Activated CD8-positive, alpha-beta T cell treated with anti-CD3 and anti-CD28 coated beads, Interleukin-2, amount 10 ng/mL, durations not matched to agents 7 days and 5 days (primary cell): ENCODE results near the gene CCDC172. TPM values are rescaled to one million over a fixed set of nuclear protein-coding genes. Genes with fewer than 3 reads are reported as not detected.

Source experiments
- ATAC-seq: fragments of 150-1000 bp; cut with Tn5 transposase; one replicate; pipeline ENCODE4 v1.10.0; 2021; ENCODE audit warnings: moderate library complexity
- CTCF ChIA-PET: fragments of 350-600 bp; sonication (Branson Sonifier 250); formaldehyde crosslinking; loops from one replicate; lab custom pipeline; 2021; ENCODE audit warnings: antibody characterized with exemption; lab: Charles Lee
- POLR2A ChIA-PET: fragments of 350-600 bp; sonication (Branson Sonifier 250); formaldehyde crosslinking; loops from one replicate; lab custom pipeline; 2021; ENCODE audit warnings: antibody characterized with exemption; lab: Charles Lee
- DNase-seq: peaks from one replicate; pipeline ENCODE4 v3.0.0-alpha.2; 2020
- H3K27ac Mint-ChIP-seq: one replicate; pipeline ENCODE4 v1.8.0; 2021; ENCODE audit warnings: mild to moderate bottlenecking, mixed read lengths
- H3K27me3 Mint-ChIP-seq: one replicate; pipeline ENCODE4 v1.8.0; 2021; ENCODE audit warnings: low read depth, mixed read lengths
- H3K36me3 Mint-ChIP-seq: one replicate; pipeline ENCODE4 v1.8.0; 2021; ENCODE audit warnings: low read depth, mixed read lengths
- H3K4me1 Mint-ChIP-seq: one replicate; pipeline ENCODE4 v1.8.0; 2021; ENCODE audit warnings: low read depth, mixed read lengths
- H3K4me3 Mint-ChIP-seq: one replicate; pipeline ENCODE4 v1.8.0; 2021; ENCODE audit warnings: mild to moderate bottlenecking, mixed read lengths
- H3K9me3 Mint-ChIP-seq: one replicate; pipeline ENCODE4 v1.8.0; 2022; ENCODE audit warnings: mixed read lengths; ENCODE audit not compliant: insufficient read depth
- total RNA-seq, 2 experiments: library from RNA; stranded (reverse); gene quantifications; one replicate each; pipeline ENCODE4 v1.2.3, GENCODE V29; 2021

CCDC172 gene
- total RNA-seq, 2 experiments from 2014 or later, result not detected

DNA sequence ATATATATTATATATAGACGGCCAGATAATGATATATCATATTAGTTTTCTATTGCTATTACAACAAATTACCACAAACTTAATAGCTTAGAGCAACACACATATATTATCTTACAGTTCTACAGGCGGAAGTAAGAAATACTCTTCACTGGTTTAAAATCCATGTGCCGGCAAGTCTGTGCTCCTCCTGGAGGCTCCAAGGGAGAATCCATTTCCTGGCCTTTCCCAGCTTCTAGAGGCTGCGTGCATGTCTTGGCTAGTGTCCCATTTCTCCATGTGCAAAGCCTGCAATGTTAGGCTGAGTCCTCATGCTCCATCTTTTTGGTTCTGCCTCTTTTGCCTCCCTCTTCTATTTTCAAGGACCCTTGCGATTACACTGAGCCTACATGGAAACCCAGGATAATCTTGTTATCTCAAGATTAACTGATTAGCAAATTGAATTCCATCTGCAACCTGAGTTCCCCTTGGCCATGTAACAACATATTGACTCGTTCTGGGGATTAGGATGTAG is 79.5 kb downstream of the CCDC172 start:
- ChIA-PET CTCF (no interaction called here), POLR2A (no interaction called here)
- Mint-ChIP-seq H3K36me3 (no peaks in the 10 kb centered on the region), H3K4me1 (no peaks in the 10 kb centered on the region), H3K4me3 (no peak overlapping the region), H3K9me3 (no peaks in the 10 kb centered on the region), H3K27me3 (no peaks in the 10 kb centered on the region), H3K27ac (no peak overlapping the region)
- ATAC-seq (no peak), DNase-seq (no peak)

DNA sequence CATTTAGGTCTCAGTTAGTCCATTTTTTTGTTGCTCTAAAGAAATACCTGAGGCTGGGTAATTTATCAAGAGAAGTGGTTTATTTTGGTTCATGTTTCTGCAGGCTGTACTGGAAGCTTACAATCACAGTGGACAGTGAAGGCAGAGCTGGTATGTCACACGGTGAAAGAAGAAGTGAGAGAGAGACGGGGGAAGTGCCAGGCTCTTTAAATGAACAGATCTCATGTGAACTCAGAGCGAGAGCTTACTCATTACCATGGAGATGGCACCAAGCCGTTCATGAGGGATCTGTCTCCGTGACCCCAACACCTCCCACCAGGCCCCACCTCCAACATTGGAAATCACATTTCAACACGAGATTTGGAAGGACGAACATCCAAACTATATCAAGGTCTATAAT is 84.5 kb downstream of the CCDC172 start:
- H3K9me3 Mint-ChIP-seq, result no peaks in the 10 kb centered on the region
- no peaks in the 10 kb centered on the region for H3K36me3 Mint-ChIP-seq
- no peak overlapping the region for H3K4me3 Mint-ChIP-seq
- H3K27ac Mint-ChIP-seq, result no peak overlapping the region
- ChIA-PET CTCF (no interaction called here), POLR2A (no interaction called here)
- H3K4me1 Mint-ChIP-seq, result no peaks in the 10 kb centered on the region
- no peak for ATAC-seq
- no peak for DNase-seq
- no peaks in the 10 kb centered on the region for H3K27me3 Mint-ChIP-seq

DNA sequence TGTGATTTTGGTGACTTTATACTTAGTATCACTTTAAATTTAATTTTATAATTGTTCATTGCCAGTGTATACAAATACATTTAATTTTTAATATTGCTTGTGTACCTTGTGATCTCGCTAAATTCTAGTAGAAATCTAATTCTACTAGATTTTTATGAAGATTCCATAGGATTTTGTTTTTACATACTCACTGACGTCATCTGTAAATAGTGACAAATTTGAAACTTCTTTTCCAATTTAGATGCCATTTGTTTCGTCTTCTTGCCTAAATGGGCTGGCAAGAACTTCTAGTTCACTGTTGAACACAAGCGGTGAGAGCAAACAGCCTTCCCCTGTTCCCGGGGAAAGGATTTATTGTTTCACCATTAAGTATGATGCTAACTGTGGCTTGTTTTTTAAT is 86.1 kb downstream of the CCDC172 start:
- CTCF ChIA-PET, result no interaction called here
- H3K9me3 Mint-ChIP-seq, result no peaks in the 10 kb centered on the region
- no peak for ATAC-seq

GRCh38 chr10:116417821-116418220 is 93.6 kb downstream of the CCDC172 start:
- Mint-ChIP-seq H3K4me1 (no peaks in the 10 kb centered on the region), H3K4me3 (no peak overlapping the region), H3K27ac (no peak overlapping the region), H3K36me3 (no peaks in the 10 kb centered on the region), H3K9me3 (no peaks in the 10 kb centered on the region), H3K27me3 (no peaks in the 10 kb centered on the region)
- ATAC-seq (no peak), DNase-seq (no peak)
- CTCF ChIA-PET, result no interaction called here
- POLR2A ChIA-PET, result interaction anchor here (0.8 kb wide), 1 partner anchor 41 kb away, joined by 5 read pairs; no protein-coding TSS in a partner anchor

More for the DNA sequence above, 86.1 kb downstream of the CCDC172 start:
- no peaks in the 10 kb centered on the region for H3K27me3 Mint-ChIP-seq
- H3K27ac Mint-ChIP-seq, result no peak overlapping the region
- H3K4me3 Mint-ChIP-seq, result no peak overlapping the region
- no peaks in the 10 kb centered on the region for H3K36me3 Mint-ChIP-seq
- POLR2A ChIA-PET, result no interaction called here
- H3K4me1 Mint-ChIP-seq, result no peaks in the 10 kb centered on the region
- DNase-seq, result no peak

DNA sequence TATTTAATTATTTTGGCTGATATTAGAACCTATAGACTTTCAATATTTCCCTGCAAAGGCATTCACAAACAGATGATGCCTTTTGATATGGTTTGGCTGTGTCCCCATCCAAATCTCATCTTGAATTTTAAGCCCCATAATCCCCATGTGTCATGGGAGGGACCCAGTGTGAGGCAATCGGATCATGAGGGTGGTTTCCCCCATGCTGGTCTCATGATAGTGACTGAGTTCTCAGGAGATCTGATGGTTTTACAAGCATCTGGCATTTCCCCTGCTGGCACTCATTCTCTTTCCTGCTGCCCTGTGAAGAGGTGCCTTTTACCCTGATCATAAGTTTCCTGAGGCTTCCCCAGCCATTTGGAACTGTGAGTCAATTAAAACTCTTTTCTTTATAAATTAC is 94.1 kb downstream of the CCDC172 start:
- Mint-ChIP-seq H3K27me3 (no peaks in the 10 kb centered on the region), H3K4me3 (no peak overlapping the region), H3K9me3 (no peaks in the 10 kb centered on the region), H3K36me3 (no peaks in the 10 kb centered on the region), H3K27ac (no peak overlapping the region), H3K4me1 (no peaks in the 10 kb centered on the region)
- ChIA-PET CTCF (no interaction called here), POLR2A (no interaction called here)
- ATAC-seq, result no peak
- DNase-seq, result no peak

GRCh38 chr10:116421815-116422214 is 97.6 kb downstream of the CCDC172 start:
- POLR2A ChIA-PET, result no interaction called here
- Mint-ChIP-seq H3K4me3 (no peak overlapping the region), H3K27me3 (no peaks in the 10 kb centered on the region), H3K36me3 (no peaks in the 10 kb centered on the region), H3K4me1 (no peaks in the 10 kb centered on the region), H3K27ac (no peak overlapping the region), H3K9me3 (no peaks in the 10 kb centered on the region)
- ATAC-seq (no peak), DNase-seq (no peak)
- CTCF ChIA-PET, result interaction anchor here (1.2 kb wide), 1 partner anchor 29 kb away, joined by 3 read pairs; no protein-coding TSS in a partner anchor

- DNase-seq (no peak), ATAC-seq (no peak)
- Mint-ChIP-seq H3K27ac (no peak within 1 kb of the TSS), H3K27me3 (no peaks in the 10 kb centered on the region), H3K4me1 (no peaks in the 10 kb centered on the region), H3K4me3 (no peak within 1 kb of the TSS), H3K36me3 (no peaks in the 10 kb centered on the region), H3K9me3 (no peaks in the 10 kb centered on the region)
- CTCF ChIA-PET, result no interaction called here
- POLR2A ChIA-PET, result no interaction called here
Measured at GRCh38 chr10:116427671-116428070, 103.4 kb downstream of the CCDC172 start, which contains the start of gene PNLIPRP3. Gene PNLIPRP3 (plus strand): TSS chr10:116427847. CDS start chr10:116428013, 166 bp downstream.

- Mint-ChIP-seq H3K27ac (no peak overlapping the region), H3K27me3 (no peaks in the 10 kb centered on the region), H3K9me3 (no peaks in the 10 kb centered on the region), H3K36me3 (no peaks in the 10 kb centered on the region), H3K4me1 (no peaks in the 10 kb centered on the region), H3K4me3 (no peak overlapping the region)
- ChIA-PET POLR2A (no interaction called here), CTCF (no interaction called here)
- DNase-seq (no peak), ATAC-seq (no peak)
Measured at GRCh38 chr10:116429288-116429977, 105.2 kb downstream of the CCDC172 start.

Other genes with a start within 250 kb of the CCDC172 start
- not detected for gene GFRA1, start 51.2 kb upstream of the CCDC172 start, total RNA-seq
- gene PNLIPRP3, start 103.4 kb downstream of the CCDC172 start, total RNA-seq, result not detected
- gene PNLIP, start 221.5 kb downstream of the CCDC172 start, total RNA-seq, result not detected